GM20000 (cell line): ENCODE data around the gene LLGL2.

ENCODE experiments used
- DNase-seq: peaks from one replicate; pipeline ENCODE4 v3.0.0; 2012; ENCODE audit warnings: low spot score
- TF ChIP-seq, protein P1 (sequence below): IDR thresholded peaks from 2 replicates; pipeline ENCODE4 v1.5.1; 2012; ENCODE audit warnings: mild to moderate bottlenecking, control low read depth; ENCODE audit errors: extremely low read depth, missing control alignments

The LLGL2 gene

DNA sequence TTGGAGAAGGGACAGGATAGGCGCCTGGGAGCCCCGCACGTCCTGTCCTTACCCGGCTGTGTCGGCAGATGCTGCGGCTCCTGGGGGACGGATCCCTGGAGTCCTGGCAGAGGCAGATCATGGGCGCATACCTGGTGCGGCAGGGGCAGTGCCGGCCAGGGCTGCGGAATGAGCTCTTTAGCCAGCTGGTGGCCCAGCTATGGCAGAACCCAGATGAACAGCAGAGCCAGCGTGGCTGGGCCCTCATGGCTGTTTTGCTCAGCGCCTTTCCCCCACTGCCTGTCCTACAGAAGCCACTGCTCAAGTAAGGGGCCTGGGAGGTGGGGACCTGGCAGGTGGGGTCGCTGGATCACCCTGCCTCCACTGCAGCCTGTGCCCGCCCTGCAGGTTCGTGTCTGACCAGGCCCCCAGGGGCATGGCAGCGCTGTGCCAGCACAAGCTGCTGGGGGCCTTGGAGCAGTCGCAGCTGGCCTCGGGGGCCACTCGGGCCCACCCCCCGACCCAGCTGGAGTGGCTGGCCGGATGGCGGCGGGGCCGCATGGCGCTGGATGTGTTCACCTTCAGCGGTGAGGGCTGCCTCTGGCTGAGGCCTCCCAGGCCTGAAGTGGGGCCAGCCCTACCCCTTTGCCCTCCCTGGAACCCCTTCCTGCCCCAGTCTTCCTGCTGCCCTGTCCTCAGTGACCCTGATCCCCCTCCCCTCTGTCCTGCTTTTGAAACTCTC lies 87.6 kb downstream of the LLGL2 start:
- DNase-seq, result no peak
- TF ChIP-seq, protein P1, sequence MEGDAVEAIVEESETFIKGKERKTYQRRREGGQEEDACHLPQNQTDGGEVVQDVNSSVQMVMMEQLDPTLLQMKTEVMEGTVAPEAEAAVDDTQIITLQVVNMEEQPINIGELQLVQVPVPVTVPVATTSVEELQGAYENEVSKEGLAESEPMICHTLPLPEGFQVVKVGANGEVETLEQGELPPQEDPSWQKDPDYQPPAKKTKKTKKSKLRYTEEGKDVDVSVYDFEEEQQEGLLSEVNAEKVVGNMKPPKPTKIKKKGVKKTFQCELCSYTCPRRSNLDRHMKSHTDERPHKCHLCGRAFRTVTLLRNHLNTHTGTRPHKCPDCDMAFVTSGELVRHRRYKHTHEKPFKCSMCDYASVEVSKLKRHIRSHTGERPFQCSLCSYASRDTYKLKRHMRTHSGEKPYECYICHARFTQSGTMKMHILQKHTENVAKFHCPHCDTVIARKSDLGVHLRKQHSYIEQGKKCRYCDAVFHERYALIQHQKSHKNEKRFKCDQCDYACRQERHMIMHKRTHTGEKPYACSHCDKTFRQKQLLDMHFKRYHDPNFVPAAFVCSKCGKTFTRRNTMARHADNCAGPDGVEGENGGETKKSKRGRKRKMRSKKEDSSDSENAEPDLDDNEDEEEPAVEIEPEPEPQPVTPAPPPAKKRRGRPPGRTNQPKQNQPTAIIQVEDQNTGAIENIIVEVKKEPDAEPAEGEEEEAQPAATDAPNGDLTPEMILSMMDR, result no peak

DNA sequence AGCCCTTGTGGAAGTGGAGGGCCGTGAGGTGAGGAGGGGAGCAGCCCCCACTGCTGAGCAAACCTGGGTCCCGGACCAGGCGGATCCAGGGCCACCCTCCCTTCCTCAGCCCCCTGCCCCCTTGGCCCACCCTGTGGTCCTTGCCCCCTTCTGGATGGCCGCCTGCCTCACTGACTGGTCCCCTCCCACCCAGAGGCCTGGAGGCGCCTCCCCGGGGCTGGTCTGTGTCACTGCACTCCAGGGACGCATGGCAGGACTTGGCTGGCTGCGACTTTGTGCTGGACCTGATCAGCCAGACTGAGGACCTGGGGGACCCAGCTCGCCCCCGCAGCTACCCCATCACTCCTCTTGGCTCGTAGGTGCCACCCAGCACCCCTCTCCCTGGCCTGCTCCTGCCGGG lies 88.5 kb downstream of the LLGL2 start:
- DNase-seq, result no peak
- TF ChIP-seq, protein P1, result no peak

DNA sequence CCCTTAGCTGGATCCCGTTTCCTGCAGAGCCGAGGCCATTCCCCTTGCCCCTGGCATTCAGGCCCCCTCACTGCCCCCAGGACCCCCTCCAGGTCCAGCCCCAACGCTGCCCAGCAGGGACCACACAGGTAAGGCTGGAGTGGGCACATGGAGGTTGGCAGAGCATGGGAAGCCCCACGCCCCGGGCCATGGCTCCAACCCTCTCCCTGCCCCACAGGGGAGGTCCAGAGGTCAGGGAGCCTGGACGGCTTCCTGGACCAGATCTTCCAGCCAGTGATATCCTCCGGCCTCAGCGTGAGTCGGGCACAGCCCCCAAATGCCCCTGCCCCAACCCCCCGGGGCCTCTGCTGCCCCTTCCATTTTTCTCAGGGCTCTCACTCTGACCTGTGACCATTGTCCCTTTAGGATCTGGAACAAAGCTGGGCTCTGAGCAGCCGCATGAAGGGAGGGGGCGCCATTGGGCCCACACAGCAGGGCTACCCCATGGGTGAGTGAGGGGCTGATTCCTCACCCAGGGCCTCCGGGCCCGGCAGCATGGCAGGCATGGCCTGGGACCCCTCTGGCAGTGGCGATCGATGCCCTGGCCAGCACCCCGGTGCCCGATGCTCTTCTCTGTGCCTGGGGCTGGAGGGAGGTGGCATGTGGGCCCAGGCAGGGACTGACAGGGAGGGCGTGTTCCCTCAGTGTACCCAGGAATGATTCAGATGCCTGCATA lies 89.2 kb downstream of the LLGL2 start:
- no peak for DNase-seq
- TF ChIP-seq, protein P1, result no peak

DNA sequence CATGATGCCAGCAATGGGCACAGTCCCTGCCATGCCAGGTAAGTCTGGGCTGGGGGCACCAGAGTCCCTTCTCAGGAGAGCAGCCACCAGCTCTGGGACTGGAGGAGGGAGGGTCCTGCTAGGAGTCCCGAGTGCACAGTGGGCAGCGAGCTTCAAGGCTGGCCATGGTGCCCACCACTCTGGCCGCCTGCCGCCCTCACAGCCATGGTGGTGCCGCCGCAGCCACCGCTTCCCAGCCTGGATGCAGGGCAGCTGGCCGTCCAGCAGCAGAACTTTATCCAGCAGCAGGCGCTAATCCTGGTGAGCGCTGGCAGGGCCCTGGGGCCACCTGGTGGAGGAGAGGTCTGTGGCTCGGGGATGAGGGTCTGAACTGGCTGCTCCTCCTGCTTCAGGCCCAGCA lies 89.8 kb downstream of the LLGL2 start:
- TF ChIP-seq, protein P1, result no peak
- DNase-seq, result no peak

DNA sequence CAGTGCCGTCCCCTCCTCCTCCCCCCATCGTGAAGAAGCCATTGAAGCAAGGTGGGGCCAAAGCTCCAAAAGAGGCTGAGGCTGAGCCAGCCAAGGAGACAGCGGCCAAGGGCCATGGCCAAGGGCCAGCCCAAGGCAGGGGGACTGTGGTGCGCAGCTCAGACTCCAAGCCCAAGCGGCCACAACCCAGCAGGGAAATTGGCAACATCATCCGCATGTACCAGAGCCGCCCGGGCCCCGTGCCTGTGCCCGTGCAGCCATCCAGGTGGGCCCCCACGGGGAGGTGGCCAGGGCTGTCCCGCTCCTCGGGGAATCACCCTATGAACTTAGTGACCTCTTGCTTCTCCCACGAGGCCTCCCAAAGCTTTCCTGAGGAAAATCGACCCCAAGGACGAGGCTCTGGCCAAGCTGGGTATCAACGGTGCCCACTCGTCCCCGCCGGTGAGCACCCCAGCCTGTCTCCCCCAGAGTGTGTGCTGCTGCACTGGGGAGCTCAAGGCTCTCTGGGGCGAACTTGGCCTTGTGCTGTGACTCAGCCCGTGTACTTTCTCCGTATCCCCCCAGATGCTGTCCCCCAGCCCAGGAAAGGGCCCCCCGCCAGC lies 91.1 kb downstream of the LLGL2 start:
- DNase-seq, result no peak
- TF ChIP-seq, protein P1, result no peak

DNA sequence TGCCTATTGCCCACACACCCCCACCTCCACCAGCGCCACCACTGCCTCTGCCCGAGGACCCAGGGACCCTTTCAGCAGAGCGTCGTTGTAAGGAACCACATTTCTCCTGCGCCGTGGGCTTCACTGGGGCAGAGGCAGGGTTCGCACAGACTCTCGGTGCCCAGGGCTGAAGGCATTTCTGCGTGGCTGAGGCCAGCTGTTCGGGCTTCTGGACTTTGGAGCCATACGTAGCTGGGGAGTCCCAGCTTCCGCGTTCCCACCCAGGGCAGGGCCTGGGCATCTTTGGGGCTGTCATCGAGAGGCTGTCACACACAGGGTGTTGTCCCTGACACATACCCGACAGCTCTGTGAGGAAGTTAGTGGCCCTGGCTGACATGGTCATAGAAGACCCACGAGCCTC lies 91.7 kb downstream of the LLGL2 start:
- TF ChIP-seq, protein P1, result no peak
- no peak for DNase-seq

DNA sequence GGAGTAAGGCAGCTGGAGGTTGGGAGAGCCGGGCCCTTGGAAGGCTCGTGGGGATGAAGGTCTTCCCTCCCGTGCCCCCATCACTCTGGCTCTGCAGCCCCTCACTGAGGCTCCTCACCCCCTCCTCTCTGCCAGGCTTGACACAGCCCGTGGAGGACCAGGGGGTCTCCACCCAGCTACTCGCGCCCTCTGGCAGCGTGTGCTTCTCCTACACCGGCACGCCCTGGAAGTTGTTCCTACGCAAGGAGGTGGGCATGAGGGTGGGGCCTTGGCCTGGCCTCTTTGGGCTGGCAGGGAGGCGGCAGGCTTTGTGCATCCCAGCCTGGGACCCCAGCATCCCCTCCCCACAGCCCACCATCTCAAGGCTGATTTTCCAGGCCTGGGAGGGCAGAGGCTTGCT lies 92.2 kb downstream of the LLGL2 start:
- DNase-seq, result no peak
- TF ChIP-seq, protein P1, result no peak
